Mesodermal cell (in vitro differentiated cells): ENCODE measurements around the gene MAGI2.

Experiments used
- H3K27ac ChIP-seq: 2 replicates; pipeline ENCODE4 v1.7.0; 2013; ENCODE audit warnings: mild to moderate bottlenecking, low read depth, low read length, moderate library complexity; ENCODE audit not compliant: severe bottlenecking
- H3K36me3 ChIP-seq: 2 replicates; pipeline ENCODE4 v1.7.1; 2013; ENCODE audit warnings: mild to moderate bottlenecking, low read length, moderate library complexity; ENCODE audit not compliant: control insufficient read depth, insufficient read depth
- H3K4me1 ChIP-seq: one replicate; pipeline ENCODE4 v1.7.1; 2013; ENCODE audit warnings: mild to moderate bottlenecking, low read length; ENCODE audit not compliant: insufficient read depth, control insufficient read depth, poor library complexity, severe bottlenecking
- H3K4me3 ChIP-seq: 2 replicates; pipeline ENCODE4 v1.7.0; 2013; ENCODE audit warnings: low read length, control low read depth, mild to moderate bottlenecking; ENCODE audit not compliant: insufficient read depth, poor library complexity, severe bottlenecking; ENCODE audit errors: extremely low read depth
- H3K9me3 ChIP-seq: 2 replicates; pipeline ENCODE4 v1.7.1; 2013; ENCODE audit warnings: mild to moderate bottlenecking, low read length, moderate library complexity; ENCODE audit not compliant: control insufficient read depth
- WGBS, 2 experiments: methylation state at CpG; one replicate each; pipeline ENCODE4 v1.1.5; 2013; ENCODE audit warnings: missing lambda C conversion rate in 2 of 2; ENCODE audit not compliant: insufficient coverage in 2 of 2; 5-methylcytosine and 5-hydroxymethylcytosine counted together

The MAGI2 gene

GRCh38 chr7:79258826-79259225, 194.6 kb downstream of the MAGI2 start:
- Histone ChIP-seq H3K4me1 (no peaks in the 10 kb centered on the region), H3K36me3 (no peaks in the 10 kb centered on the region), H3K9me3 (no peaks in the 10 kb centered on the region), H3K4me3 (no peak overlapping the region), H3K27ac (no peak overlapping the region)
- WGBS, 2 experiments = 82 to 86% methylated on average over 2 to 3 of the region's 3 CpGs

GRCh38 chr7:79257959-79258358, 195.5 kb downstream of the MAGI2 start:
- H3K9me3 ChIP-seq = no peaks in the 10 kb centered on the region
- WGBS, 2 experiments = 100% methylated on average over 1 of the region's 1 CpG; no CpG with 5 or more reads in 1 of the 2 experiments
- H3K4me1 ChIP-seq = no peaks in the 10 kb centered on the region
- H3K36me3 ChIP-seq = no peaks in the 10 kb centered on the region
- H3K4me3 ChIP-seq = no peak overlapping the region
- H3K27ac ChIP-seq = no peak overlapping the region

GRCh38 chr7:79245623-79246249, 207.7 kb downstream of the MAGI2 start:
- 78 to 88% methylated on average over 1 to 3 of the region's 4 CpGs for WGBS, 2 experiments
- Histone ChIP-seq H3K27ac (no peak overlapping the region), H3K4me3 (no peak overlapping the region)

GRCh38 chr7:79244482-79244881, 209.0 kb downstream of the MAGI2 start:
- WGBS, 2 experiments = 50 to 86% methylated on average over 1 of the region's 1 CpG
- Histone ChIP-seq H3K27ac (no peak overlapping the region), H3K36me3 (no peaks in the 10 kb centered on the region), H3K9me3 (no peaks in the 10 kb centered on the region), H3K4me1 (no peaks in the 10 kb centered on the region), H3K4me3 (no peak overlapping the region)

More at GRCh38 chr7:79245623-79246249, 207.7 kb downstream of the MAGI2 start:
- no peaks in the 10 kb centered on the region for H3K4me1 ChIP-seq
- H3K36me3 ChIP-seq = no peaks in the 10 kb centered on the region
- H3K9me3 ChIP-seq = no peaks in the 10 kb centered on the region

- WGBS, 2 experiments = 100% methylated on average over 1 of the region's 1 CpG; no CpG with 5 or more reads in 1 of the 2 experiments
- no peaks in the 10 kb centered on the region for H3K4me1 ChIP-seq
Observed at GRCh38 chr7:79241288-79242060, 212.0 kb downstream of the MAGI2 start.

GRCh38 chr7:79240413-79240812, 213.1 kb downstream of the MAGI2 start:
- H3K4me1 ChIP-seq = no peaks in the 10 kb centered on the region
- H3K27ac ChIP-seq = no peak overlapping the region
- WGBS, 2 experiments = 72% methylated on average over 2 of the region's 2 CpGs; no CpG with 5 or more reads in 1 of the 2 experiments
- H3K9me3 ChIP-seq = no peaks in the 10 kb centered on the region
- no peak overlapping the region for H3K4me3 ChIP-seq
- H3K36me3 ChIP-seq = no peaks in the 10 kb centered on the region

More at GRCh38 chr7:79241288-79242060, 212.0 kb downstream of the MAGI2 start:
- no peaks in the 10 kb centered on the region for H3K36me3 ChIP-seq
- no peaks in the 10 kb centered on the region for H3K9me3 ChIP-seq
- no peak overlapping the region for H3K4me3 ChIP-seq
- H3K27ac ChIP-seq = no peak overlapping the region

GRCh38 chr7:79236352-79237028, 217.0 kb downstream of the MAGI2 start:
- Histone ChIP-seq H3K36me3 (no peaks in the 10 kb centered on the region), H3K27ac (no peak overlapping the region), H3K4me3 (no peak overlapping the region), H3K4me1 (no peaks in the 10 kb centered on the region), H3K9me3 (no peaks in the 10 kb centered on the region)
- WGBS, 2 experiments = 87 to 100% methylated on average over 2 of the region's 4 CpGs

- no peak overlapping the region for H3K27ac ChIP-seq
- no peaks in the 10 kb centered on the region for H3K4me1 ChIP-seq
- no peaks in the 10 kb centered on the region for H3K36me3 ChIP-seq
- WGBS, 2 experiments = 80% methylated on average over 1 of the region's 1 CpG; no CpG with 5 or more reads in 1 of the 2 experiments
- no peaks in the 10 kb centered on the region for H3K9me3 ChIP-seq
- H3K4me3 ChIP-seq = no peak overlapping the region
Observed at GRCh38 chr7:79227044-79227443, 226.4 kb downstream of the MAGI2 start.

GRCh38 chr7:79221211-79221610, 232.3 kb downstream of the MAGI2 start:
- no CpG with 5 or more reads among the region's 2 CpGs for WGBS, 2 experiments
- H3K4me3 ChIP-seq = no peak overlapping the region
- H3K36me3 ChIP-seq = no peaks in the 10 kb centered on the region

GRCh38 chr7:79217976-79218626, 235.4 kb downstream of the MAGI2 start:
- Histone ChIP-seq H3K9me3 (no peaks in the 10 kb centered on the region), H3K4me1 (no peaks in the 10 kb centered on the region), H3K4me3 (no peak overlapping the region), H3K36me3 (no peaks in the 10 kb centered on the region), H3K27ac (no peak overlapping the region)
- WGBS, 2 experiments = 83 to 89% methylated on average over 1 to 2 of the region's 5 CpGs

More at GRCh38 chr7:79221211-79221610, 232.3 kb downstream of the MAGI2 start:
- H3K9me3 ChIP-seq = no peaks in the 10 kb centered on the region
- H3K27ac ChIP-seq = no peak overlapping the region
- H3K4me1 ChIP-seq = no peaks in the 10 kb centered on the region
